ENCODE results near the gene TMEM62. TPM values are rescaled to one million over a fixed set of nuclear protein-coding genes. Genes with fewer than 3 reads are reported as not detected.
"Not testable (repeated sequence)": the region's sequence is repeated elsewhere in the genome, so short reads cannot be mapped to it uniquely, and the experiment has no call there.

Gene TMEM62
- total RNA-seq, 4 donors from 2014 or later, result 21.5 to 32.0 (median 25.4) TPM

- intact Hi-C loops (cut with DNase I), result no loop called here
- Histone ChIP-seq H3K9me3 (no peaks in the 10 kb centered on the region), H3K27me3 (no peaks in the 10 kb centered on the region), H3K27ac (replicated peaks in 1 of 4) (peak overlapping the region in 2 of 4 donors; percentile 22 to 66), H3K36me3 (peaks cover 36 to 59% (median 47%) of the 10 kb centered on the region in 4 donors), H3K4me3 (no peak overlapping the region), H3K4me1 (peaks cover 29 to 48% (median 39%) of the 10 kb centered on the region in 4 donors)
- TF ChIP-seq POLR2A (IDR thresholded peaks at IDR 0.05; ENCODE audit: low read depth) (no peak), CTCF (IDR thresholded peaks at IDR 0.05) (no peak), POLR2AphosphoS5 (IDR thresholded peaks at IDR 0.05) (peak; percentile 20 to 28), EP300 (IDR thresholded peaks at IDR 0.05) (no peak)
- DNase-seq (ENCODE audit: extremely low spot score), result no peak
- 53% methylated on average over 1 of the region's 1 CpG for WGBS
Measured at GRCh38 chr15:43190178-43190577, 56.8 kb downstream of the TMEM62 start.

GRCh38 chr15:43193710-43194109 is 60.3 kb downstream of the TMEM62 start:
- Histone ChIP-seq H3K4me3 (no peak overlapping the region), H3K27ac (replicated peaks in 1 of 4) (no peak overlapping the region), H3K36me3 (peaks cover 38 to 94% (median 67%) of the 10 kb centered on the region in 4 donors), H3K27me3 (no peaks in the 10 kb centered on the region), H3K9me3 (no peaks in the 10 kb centered on the region), H3K4me1 (peaks cover 19 to 25% (median 20%) of the 10 kb centered on the region in 4 donors)
- intact Hi-C loops (cut with DNase I), result no loop called here
- TF ChIP-seq POLR2A (IDR thresholded peaks at IDR 0.05; ENCODE audit: low read depth), result no peak
- TF ChIP-seq CTCF (IDR thresholded peaks at IDR 0.05), result no peak
- TF ChIP-seq EP300 (IDR thresholded peaks at IDR 0.05), result no peak
- no peak for TF ChIP-seq POLR2AphosphoS5 (IDR thresholded peaks at IDR 0.05)
- 88% methylated on average over 2 of the region's 2 CpGs for WGBS
- no peak for DNase-seq (ENCODE audit: extremely low spot score)

- H3K27ac ChIP-seq (replicated peaks in 1 of 4), result no peak overlapping the region
- TF ChIP-seq EP300 (IDR thresholded peaks at IDR 0.05) (no peak), POLR2AphosphoS5 (IDR thresholded peaks at IDR 0.05) (no peak), CTCF (IDR thresholded peaks at IDR 0.05) (no peak), POLR2A (IDR thresholded peaks at IDR 0.05; ENCODE audit: low read depth) (no peak)
- 79% methylated on average over 2 of the region's 2 CpGs for WGBS
- peaks cover 38 to 91% (median 65%) of the 10 kb centered on the region in 4 donors for H3K36me3 ChIP-seq
- H3K4me3 ChIP-seq, result no peak overlapping the region
- DNase-seq (ENCODE audit: extremely low spot score), result no peak
- intact Hi-C loops (cut with DNase I), result no loop called here
- H3K27me3 ChIP-seq, result no peaks in the 10 kb centered on the region
- H3K4me1 ChIP-seq, result peaks cover 11 to 16% (median 11%) of the 10 kb centered on the region in 4 donors
- no peaks in the 10 kb centered on the region for H3K9me3 ChIP-seq
Measured at GRCh38 chr15:43194795-43195194, 61.4 kb downstream of the TMEM62 start.

GRCh38 chr15:43196760-43197548 is 63.6 kb downstream of the TMEM62 start:
- H3K4me1 ChIP-seq, result peaks cover 0 to 3% (median 0%) of the 10 kb centered on the region in 4 donors
- no peak overlapping the region for H3K4me3 ChIP-seq
- no peaks in the 10 kb centered on the region for H3K9me3 ChIP-seq
- no peak overlapping the region for H3K27ac ChIP-seq (replicated peaks in 1 of 4)
- 82% methylated on average over 10 of the region's 10 CpGs for WGBS
- no peak for DNase-seq (ENCODE audit: extremely low spot score)
- TF ChIP-seq POLR2AphosphoS5 (IDR thresholded peaks at IDR 0.05), result no peak
- TF ChIP-seq CTCF (IDR thresholded peaks at IDR 0.05), result no peak
- TF ChIP-seq EP300 (IDR thresholded peaks at IDR 0.05), result no peak
- no peak for TF ChIP-seq POLR2A (IDR thresholded peaks at IDR 0.05; ENCODE audit: low read depth)
- intact Hi-C loops (cut with DNase I), result no loop called here
- no peaks in the 10 kb centered on the region for H3K27me3 ChIP-seq
- H3K36me3 ChIP-seq, result peaks cover 26 to 69% (median 48%) of the 10 kb centered on the region in 4 donors

- intact Hi-C loops (cut with DNase I); H3K4me3 ChIP-seq; H3K4me1 ChIP-seq; DNase-seq (ENCODE audit: extremely low spot score); H3K9me3 ChIP-seq; H3K27me3 ChIP-seq; H3K27ac ChIP-seq (replicated peaks in 1 of 4): not testable (repeated sequence)
- 87% methylated on average over 3 of the region's 3 CpGs for WGBS
- peaks cover 18 to 61% (median 40%) of the 10 kb centered on the region in 4 donors for H3K36me3 ChIP-seq
Measured at GRCh38 chr15:43197773-43198172, 64.4 kb downstream of the TMEM62 start.

GRCh38 chr15:43198556-43198955 is 65.2 kb downstream of the TMEM62 start:
- H3K27me3 ChIP-seq; intact Hi-C loops (cut with DNase I); H3K4me3 ChIP-seq; DNase-seq (ENCODE audit: extremely low spot score); H3K27ac ChIP-seq (replicated peaks in 1 of 4); H3K9me3 ChIP-seq; H3K4me1 ChIP-seq: not testable (repeated sequence)
- peaks cover 10 to 53% (median 32%) of the 10 kb centered on the region in 4 donors for H3K36me3 ChIP-seq
- WGBS, result 96% methylated on average over 4 of the region's 4 CpGs

Measured in esophagus muscularis mucosa (tissue), 4 donors.